Endothelial cell of umbilical vein (primary cell): ENCODE data around the gene SOX11. TPM values are rescaled to one million over a fixed set of nuclear protein-coding genes. Genes with fewer than 3 reads are reported as not detected.

Experiments used
- BruUV-seq: library from RNA; stranded (reverse); fragments of 400-500 nt; replicated peaks from 2 replicates; lab custom pipeline; 2021; lab: Mats Ljungman, UMichigan
- CTCF ChIA-PET: fragments of 300-600, 350-600 bp; sonication (Branson Sonifier 250); formaldehyde crosslinking; loops from one replicate; lab custom pipeline; 2021; ENCODE audit warnings: antibody characterized with exemption, inconsistent platforms; lab: Charles Lee
- POLR2A ChIA-PET: fragments of 300-600, 350-600 bp; sonication (Branson Sonifier 250); formaldehyde crosslinking; loops from one replicate; lab custom pipeline; 2021; ENCODE audit warnings: antibody characterized with exemption, inconsistent platforms; lab: Charles Lee
- DNase-seq: peaks from one replicate; pipeline ENCODE4 v3.0.0-alpha.2; 2011; ENCODE audit warnings: low read depth, low spot score
- FAIRE-seq: peaks from 2 replicates; lab custom pipeline; 2011; peaks lifted over from hg19 to GRCh38; lab: Jason Lieb, UNC
- H2AFZ ChIP-seq: 2 replicates; pipeline ENCODE4 v1.6.0; 2012; ENCODE audit warnings: low read depth, low read length, control low read depth, inconsistent platforms
- H3K27ac ChIP-seq: 2 replicates; pipeline ENCODE4 v1.5.1; 2011; ENCODE audit warnings: low read depth, mild to moderate bottlenecking, control low read depth, low read length, moderate library complexity; ENCODE audit not compliant: insufficient read depth
- H3K27me3 ChIP-seq, 2 experiments: 2 replicates each; pipeline versions ENCODE4 v1.6.0 to v1.6.1; 2011; ENCODE audit warnings: low read length in 2 of 2, mixed read lengths in 1 of 2; ENCODE audit not compliant: control insufficient read depth in 2 of 2, insufficient read depth in 2 of 2
- H3K36me3 ChIP-seq, 2 experiments: 2 replicates in 1 of 2; 3 replicates in 1 of 2; pipeline ENCODE4 v1.5.1; 2011; ENCODE audit warnings: low read length in 2 of 2, mild to moderate bottlenecking in 1 of 2, moderate library complexity in 1 of 2; ENCODE audit not compliant: control insufficient read depth in 2 of 2, insufficient read depth in 2 of 2; ENCODE audit errors: extremely low read depth in 1 of 2
- H3K4me1 ChIP-seq: 3 replicates; pipeline ENCODE4 v1.5.1; 2011; ENCODE audit warnings: mild to moderate bottlenecking, low read length; ENCODE audit not compliant: control insufficient read depth, insufficient read depth; ENCODE audit errors: extremely low read depth
- H3K4me2 ChIP-seq: 2 replicates; pipeline ENCODE4 v1.6.1; 2011; ENCODE audit warnings: low read length, control low read depth, mixed read lengths; ENCODE audit not compliant: insufficient read depth
- H3K4me3 ChIP-seq, 3 experiments: fragments of 200-600 bp in 1 of 3; sonication (generic), shearing (Covaris generic) in 1 of 3; replicated peaks in 1 of 3; 2 replicates each; pipeline ENCODE4 v1.5.1; 2011 to 2016; ENCODE audit warnings: control low read depth in 3 of 3, low read length in 3 of 3, mild to moderate bottlenecking in 2 of 3, inconsistent platforms in 1 of 3, low read depth in 1 of 3, moderate library complexity in 1 of 3; ENCODE audit not compliant: insufficient read depth in 1 of 3
- H3K79me2 ChIP-seq: 2 replicates; pipeline ENCODE4 v1.6.0; 2012; ENCODE audit warnings: low read length, inconsistent platforms; ENCODE audit not compliant: control insufficient read depth, insufficient read depth
- H3K9ac ChIP-seq: replicated peaks from 2 replicates; pipeline ENCODE3; 2011; ENCODE audit warnings: low read length, control low read depth; ENCODE audit not compliant: insufficient read depth; ENCODE audit errors: extremely low read depth
- H3K9me1 ChIP-seq: replicated peaks from 3 replicates; pipeline ENCODE4 v1.6.0; 2011; ENCODE audit warnings: mild to moderate bottlenecking, low read length; ENCODE audit not compliant: control insufficient read depth, insufficient read depth; ENCODE audit errors: extremely low read depth
- H3K9me3 ChIP-seq: replicated peaks from 2 replicates; pipeline ENCODE4 v1.5.1; 2012; ENCODE audit warnings: low read length, inconsistent platforms; ENCODE audit not compliant: control insufficient read depth, insufficient read depth
- H4K20me1 ChIP-seq: replicated peaks from 2 replicates; pipeline ENCODE3; 2011; ENCODE audit warnings: mild to moderate bottlenecking, low read length; ENCODE audit not compliant: control insufficient read depth, insufficient read depth; ENCODE audit errors: extremely low read depth
- CTCF ChIP-seq, 2 donors: IDR thresholded peaks; 1 replicate in 1 of 2; 2 replicates in 1 of 2; pipeline ENCODE4 v1.5.1; 2011; ENCODE audit warnings: low read length in 2 of 2, mild to moderate bottlenecking in 2 of 2, moderate library complexity in 2 of 2, control low read depth in 1 of 2, inconsistent platforms in 1 of 2, low read depth in 1 of 2; ENCODE audit not compliant: insufficient read depth in 1 of 2; ENCODE audit errors: extremely low read depth in 1 of 2
- EZH2 ChIP-seq: IDR thresholded peaks from 2 replicates; pipeline ENCODE4 v1.6.1; 2012; ENCODE audit warnings: borderline replicate concordance, low read depth, mild to moderate bottlenecking, moderate library complexity, low read length, inconsistent platforms; ENCODE audit not compliant: severe bottlenecking
- FOS ChIP-seq: IDR thresholded peaks from 2 replicates; pipeline ENCODE4 v1.6.1; 2011; ENCODE audit warnings: mild to moderate bottlenecking, low read length, moderate library complexity, borderline replicate concordance; ENCODE audit not compliant: insufficient read depth
- JUN ChIP-seq: IDR thresholded peaks from 2 replicates; pipeline ENCODE4 v1.6.1; 2011; ENCODE audit warnings: borderline replicate concordance, low read depth; ENCODE audit not compliant: insufficient read length, insufficient read depth
- MYC ChIP-seq: IDR thresholded peaks from one replicate; pipeline ENCODE4 v1.6.1; 2011; ENCODE audit warnings: mild to moderate bottlenecking, low read depth, low read length
- POLR2A ChIP-seq: IDR thresholded peaks from 2 replicates; pipeline ENCODE4 v1.6.1; 2012; ENCODE audit warnings: low read depth, mild to moderate bottlenecking, control low read depth, low read length
- POLR2AphosphoS5 ChIP-seq: IDR thresholded peaks from 2 replicates; pipeline ENCODE4 v1.6.1; 2012; ENCODE audit warnings: low read depth, mild to moderate bottlenecking, control low read depth, low read length, moderate library complexity; ENCODE audit not compliant: insufficient read depth
- dilution Hi-C: fragments of 300-500 bp; cut with MboI; formaldehyde crosslinking; loops from one replicate; pipeline ENCODE4 v1.15.0; 2019; ENCODE audit warnings: low sequenced_read_pairs; ENCODE audit not compliant: extremely low pct_ligation_motif_present
- intact Hi-C: fragments of 100-400 bp; cut with micrococcal nuclease; formaldehyde crosslinking; loops from one replicate; pipeline ENCODE4 v1.10.0; 2022
- polyA plus RNA-seq, 4 experiments: library from polyadenylated mRNA; depleted of rRNA in 3 of 4; stranded (reverse) in 3 of 4; unstranded in 1 of 4; fragments of >200 nt; gene quantifications; 2 replicates each; pipeline versions ENCODE4 v1.2.1 to v1.2.3, GENCODE V29; 2011 to 2012; ENCODE audit warnings: missing spikeins in 1 of 4
- total RNA-seq: library from RNA; stranded (reverse); gene quantifications from 2 replicates; pipeline ENCODE4 v1.2.3, GENCODE V29; 2021
- TF ChIP-seq, protein P1 (sequence below): IDR thresholded peaks from 2 replicates; pipeline ENCODE4 v1.6.1; 2011; ENCODE audit not compliant: insufficient read depth, insufficient read length

Gene SOX11
- total and polyA plus RNA-seq, 2 donors (not counting 3 experiments of a cell fraction or from before 2014, with no cell fraction given) = not detected

DNA sequence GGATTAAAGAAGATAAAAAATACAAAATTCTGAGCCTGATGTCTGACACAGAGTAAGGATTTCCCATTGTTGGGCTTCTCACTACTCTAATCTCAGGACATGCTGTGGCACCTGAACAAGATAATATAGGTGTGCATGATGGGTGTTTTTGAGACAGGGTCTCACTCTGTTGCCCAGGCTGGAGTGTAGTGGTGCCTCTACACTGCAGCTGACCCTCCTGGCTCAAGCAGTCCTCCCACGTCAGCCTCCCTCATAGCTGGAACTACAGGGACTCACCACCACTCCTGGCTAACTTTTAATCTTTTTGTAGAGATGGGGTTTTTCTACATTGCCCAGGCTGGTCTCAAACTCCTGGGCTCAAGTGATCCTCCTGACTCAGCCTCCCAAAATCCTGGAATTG lies 32.9 kb downstream of the SOX11 start:
- no peaks in the 10 kb centered on the region for H3K9me1 ChIP-seq
- H3K79me2 ChIP-seq = no peaks in the 10 kb centered on the region
- BruUV-seq = no TSS peak
- dilution Hi-C loops = no loop called here
- no peak overlapping the region for H3K4me3 ChIP-seq
- POLR2A ChIA-PET = no interaction called here
- no peak overlapping the region for H3K9ac ChIP-seq
- H3K27ac ChIP-seq = no peak overlapping the region
- DNase-seq (no peak), FAIRE-seq (no peak)
- no peak overlapping the region for H2AFZ ChIP-seq
- no peaks in the 10 kb centered on the region for H3K27me3 ChIP-seq
- intact Hi-C loops = no loop called here
- peaks cover 8% of the 10 kb centered on the region for H3K9me3 ChIP-seq
- CTCF ChIA-PET = no interaction called here
- no peaks in the 10 kb centered on the region for H3K4me1 ChIP-seq
- no peaks in the 10 kb centered on the region for H3K36me3 ChIP-seq
- TF ChIP-seq, protein P1, sequence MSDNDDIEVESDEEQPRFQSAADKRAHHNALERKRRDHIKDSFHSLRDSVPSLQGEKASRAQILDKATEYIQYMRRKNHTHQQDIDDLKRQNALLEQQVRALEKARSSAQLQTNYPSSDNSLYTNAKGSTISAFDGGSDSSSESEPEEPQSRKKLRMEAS = no peak
- TF ChIP-seq JUN (no peak), POLR2AphosphoS5 (no peak), MYC (no peak), EZH2 (no peak), POLR2A (no peak), FOS (no peak), CTCF (IDR thresholded peaks at IDR 0.05; ENCODE audit: extremely low read depth in 1 of 2, insufficient read depth in 1 of 2, low read depth in 1 of 2, low read length in 2 of 2) (no peak)
- no peak overlapping the region for H3K4me2 ChIP-seq
- no peaks in the 10 kb centered on the region for H4K20me1 ChIP-seq
